WTC11 (cell line): ENCODE data around the gene RAPGEF5. TPM values are rescaled to one million over a fixed set of nuclear protein-coding genes. Genes with fewer than 3 reads are reported as not detected.

Source experiments
- ATAC-seq: fragments of 200-7000 bp; cut with Tn5 transposase; 2 replicates; pipeline ENCODE4 v1.10.0; 2021; ENCODE audit warnings: mild to moderate bottlenecking, moderate library complexity
- CTCF ChIA-PET: fragments of 300-600 bp; sonication (Branson Sonifier 250); formaldehyde crosslinking; loops from one replicate; lab custom pipeline; 2021; ENCODE audit warnings: antibody characterized with exemption; lab: Charles Lee
- POLR2A ChIA-PET: fragments of 350-600 bp; sonication (Branson Sonifier 250); formaldehyde crosslinking; loops from one replicate; lab custom pipeline; 2021; ENCODE audit warnings: antibody characterized with exemption; lab: Charles Lee
- DNase-seq: peaks from one replicate; pipeline ENCODE4 v3.0.0; 2021; ENCODE audit warnings: low spot score
- H3K27ac Mint-ChIP-seq: 2 replicates; pipeline ENCODE4 v1.8.0; 2021; ENCODE audit warnings: mixed read lengths
- H3K27me3 Mint-ChIP-seq: 2 replicates; pipeline ENCODE4 v1.8.0; 2021; ENCODE audit warnings: low read depth, mild to moderate bottlenecking, moderate library complexity, mixed read lengths
- H3K36me3 Mint-ChIP-seq: 2 replicates; pipeline ENCODE4 v1.8.0; 2021; ENCODE audit warnings: mixed read lengths
- H3K4me1 Mint-ChIP-seq: 2 replicates; pipeline ENCODE4 v1.8.0; 2022; ENCODE audit warnings: mixed read lengths
- H3K4me3 Mint-ChIP-seq: 2 replicates; pipeline ENCODE4 v1.8.0; 2021; ENCODE audit warnings: mild to moderate bottlenecking, moderate library complexity, mixed read lengths
- H3K9me3 Mint-ChIP-seq: 2 replicates; pipeline ENCODE4 v1.8.0; 2021; ENCODE audit warnings: mixed read lengths
- ATF2 ChIP-seq: sonication (generic); formaldehyde crosslinking; IDR thresholded peaks from 2 replicates; pipeline ENCODE4 v1.8.1; 2022; ENCODE audit warnings: low read depth, missing genetic modification reagents, borderline replicate concordance
- CBFB ChIP-seq: sonication (generic); formaldehyde crosslinking; IDR thresholded peaks from 2 replicates; pipeline ENCODE4 v1.8.1; 2022; ENCODE audit warnings: mild to moderate bottlenecking, low read depth, missing genetic modification reagents
- CREB1 ChIP-seq: sonication (generic); formaldehyde crosslinking; IDR thresholded peaks from 2 replicates; pipeline ENCODE4 v1.8.0; 2023; ENCODE audit warnings: mild to moderate bottlenecking, missing genetic modification reagents
- EMX1 ChIP-seq: fragments of 250-450 bp; sonication (Bioruptor Pico); IDR thresholded peaks from 2 replicates; pipeline ENCODE4 v1.8.0; 2021; ENCODE audit warnings: mild to moderate bottlenecking
- ESRRA ChIP-seq: sonication (generic); formaldehyde crosslinking; IDR thresholded peaks from 2 replicates; pipeline ENCODE4 v1.8.1; 2022; ENCODE audit warnings: mild to moderate bottlenecking, missing genetic modification reagents, borderline replicate concordance
- HMGXB4 ChIP-seq: sonication (generic); formaldehyde crosslinking; IDR thresholded peaks from 2 replicates; pipeline ENCODE4 v1.8.1; 2023; ENCODE audit warnings: mild to moderate bottlenecking, moderate library complexity, missing genetic modification reagents
- JAZF1 ChIP-seq: fragments of 250-450 bp; sonication (Bioruptor Pico); IDR thresholded peaks from 2 replicates; pipeline ENCODE4 v1.9.0; 2021; ENCODE audit warnings: moderate library complexity, mild to moderate bottlenecking, inconsistent platforms
- KAT7 ChIP-seq: sonication (generic); formaldehyde crosslinking; IDR thresholded peaks from 2 replicates; pipeline ENCODE4 v1.8.1; 2023; ENCODE audit warnings: missing genetic modification reagents, mild to moderate bottlenecking, borderline replicate concordance
- MYBL2 ChIP-seq: sonication (generic); formaldehyde crosslinking; IDR thresholded peaks from 2 replicates; pipeline ENCODE4 v1.8.1; 2023; ENCODE audit warnings: mild to moderate bottlenecking, moderate library complexity, missing genetic modification reagents
- NFYB ChIP-seq: sonication (generic); formaldehyde crosslinking; conservative IDR thresholded peaks from 2 replicates; pipeline ENCODE4 v1.8.0; 2022; ENCODE audit warnings: low read depth, missing genetic modification reagents
- OVOL2 ChIP-seq: fragments of 250-450 bp; sonication (Bioruptor Pico); IDR thresholded peaks from 2 replicates; pipeline ENCODE4 v1.9.0; 2021; ENCODE audit warnings: mild to moderate bottlenecking, borderline replicate concordance
- PRDM15 ChIP-seq: sonication (generic); formaldehyde crosslinking; IDR thresholded peaks from 2 replicates; pipeline ENCODE4 v1.8.0; 2022; ENCODE audit warnings: missing genetic modification reagents
- SMAD4 ChIP-seq: sonication (generic); formaldehyde crosslinking; IDR thresholded peaks from 2 replicates; pipeline ENCODE4 v1.8.0; 2022; ENCODE audit warnings: mild to moderate bottlenecking, missing genetic modification reagents
- SOX15 ChIP-seq: fragments of 250-450 bp; sonication (Bioruptor Pico); IDR thresholded peaks from 2 replicates; pipeline ENCODE4 v1.9.0; 2021; ENCODE audit warnings: mild to moderate bottlenecking
- TEAD4 ChIP-seq: sonication (generic); formaldehyde crosslinking; IDR thresholded peaks from 2 replicates; pipeline ENCODE4 v1.8.0; 2022; ENCODE audit warnings: mild to moderate bottlenecking, missing genetic modification reagents
- ZMAT4 ChIP-seq: fragments of 250-450 bp; sonication (Bioruptor Pico); IDR thresholded peaks from 2 replicates; pipeline ENCODE4 v1.9.0; 2021; ENCODE audit warnings: mild to moderate bottlenecking
- ZNF121 ChIP-seq: sonication (generic); formaldehyde crosslinking; IDR thresholded peaks from 2 replicates; pipeline ENCODE4 v1.8.0; 2023; ENCODE audit warnings: missing genetic modification reagents
- ZNF263 ChIP-seq: sonication (generic); formaldehyde crosslinking; IDR thresholded peaks from 2 replicates; pipeline ENCODE4 v1.8.1; 2022; ENCODE audit warnings: low read depth, mild to moderate bottlenecking, moderate library complexity, missing genetic modification reagents
- ZNF423 ChIP-seq: fragments of 250-450 bp; sonication (Bioruptor Pico); IDR thresholded peaks from 2 replicates; pipeline ENCODE4 v2.1.2; 2022; ENCODE audit warnings: mild to moderate bottlenecking, moderate library complexity
- total RNA-seq: library from RNA; stranded (reverse); gene quantifications from 3 replicates; pipeline ENCODE4 v1.2.3, GENCODE V29; 2021
- TF ChIP-seq, protein P1 (sequence below): sonication (generic); formaldehyde crosslinking; IDR thresholded peaks from 2 replicates; pipeline ENCODE4 v1.8.1; 2022; ENCODE audit warnings: mild to moderate bottlenecking, moderate library complexity, missing genetic modification reagents
- TF ChIP-seq, protein P2 (sequence below): fragments of 250-450 bp; sonication (Bioruptor Pico); IDR thresholded peaks from 2 replicates; pipeline ENCODE4 v1.8.0; 2021; ENCODE audit warnings: mild to moderate bottlenecking
- TF ChIP-seq, protein P3 (sequence below): sonication (generic); formaldehyde crosslinking; IDR thresholded peaks from 2 replicates; pipeline ENCODE4 v1.8.0; 2023; ENCODE audit warnings: missing genetic modification reagents

Gene RAPGEF5
- total RNA-seq, 1 experiment from 2014 or later, result 12.3 TPM

- TF ChIP-seq ATF2 (no peak), NFYB (CRISPR knock-in tag) (no peak)
Observed at GRCh38 chr7:22090512-22090911, 266.4 kb downstream of the RAPGEF5 start (continued).

- Mint-ChIP-seq H3K27ac (no peak overlapping the region), H3K9me3 (peaks cover 63% of the 10 kb centered on the region), H3K4me1 (peaks cover 9% of the 10 kb centered on the region), H3K4me3 (no peak overlapping the region), H3K36me3 (peaks cover 21% of the 10 kb centered on the region), H3K27me3 (no peaks in the 10 kb centered on the region; the same call in 1 of the 2 replicates)
- POLR2A ChIA-PET, result no interaction called here
- ATAC-seq, result no peak
- CTCF ChIA-PET, result no interaction called here
- no peak for TF ChIP-seq TEAD4 (CRISPR knock-in tag)
- no peak for TF ChIP-seq MYBL2 (CRISPR knock-in tag)
- no peak for TF ChIP-seq JAZF1 (CRISPR knock-in tag)
- no peak for TF ChIP-seq ZNF263 (CRISPR knock-in tag)
- TF ChIP-seq OVOL2, result no peak
- no peak for TF ChIP-seq SMAD4 (CRISPR knock-in tag)
- TF ChIP-seq, protein P1, sequence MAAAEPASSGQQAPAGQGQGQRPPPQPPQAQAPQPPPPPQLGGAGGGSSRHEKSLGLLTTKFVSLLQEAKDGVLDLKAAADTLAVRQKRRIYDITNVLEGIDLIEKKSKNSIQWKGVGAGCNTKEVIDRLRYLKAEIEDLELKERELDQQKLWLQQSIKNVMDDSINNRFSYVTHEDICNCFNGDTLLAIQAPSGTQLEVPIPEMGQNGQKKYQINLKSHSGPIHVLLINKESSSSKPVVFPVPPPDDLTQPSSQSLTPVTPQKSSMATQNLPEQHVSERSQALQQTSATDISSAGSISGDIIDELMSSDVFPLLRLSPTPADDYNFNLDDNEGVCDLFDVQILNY, result no peak
- TF ChIP-seq PRDM15, result no peak
- TF ChIP-seq EMX1 (CRISPR knock-in tag), result no peak
- TF ChIP-seq SOX15, result no peak
- no peak for TF ChIP-seq CBFB (CRISPR knock-in tag)
- TF ChIP-seq ESRRA (CRISPR knock-in tag), result no peak
- TF ChIP-seq ZMAT4 (CRISPR knock-in tag), result no peak
- no peak for TF ChIP-seq ZNF121 (CRISPR knock-in tag)
- TF ChIP-seq, all 79 proteins: peak for 0
- DNase-seq, result no peak
Observed at GRCh38 chr7:22090107-22090506, 266.8 kb downstream of the RAPGEF5 start.

DNA sequence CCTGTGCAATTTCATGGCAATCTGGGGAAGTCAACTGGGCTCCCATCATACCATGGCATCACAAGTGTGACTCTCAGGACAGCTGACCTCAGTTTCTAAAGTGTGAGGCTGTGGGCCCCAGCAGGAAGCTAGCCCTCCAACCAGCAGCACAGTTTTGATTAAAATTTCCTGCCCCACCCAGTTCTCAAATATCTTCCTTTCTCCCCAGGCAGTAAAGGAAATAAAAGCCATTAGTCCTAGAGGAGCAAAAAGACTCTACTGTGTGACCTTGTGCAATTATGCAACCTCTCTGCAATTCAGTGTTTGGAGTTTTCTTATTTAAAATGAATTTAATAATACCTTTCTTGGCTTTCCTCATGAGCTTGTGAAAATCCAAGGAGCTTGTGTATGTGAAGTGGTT, 268.1 kb downstream of the RAPGEF5 start:
- H3K36me3 Mint-ChIP-seq, result peaks cover 21% of the 10 kb centered on the region
- DNase-seq, result no peak
- H3K4me1 Mint-ChIP-seq, result peaks cover 9% of the 10 kb centered on the region
- POLR2A ChIA-PET, result no interaction called here
- CTCF ChIA-PET, result interaction anchor here (2.5 kb wide), 1 partner anchor 21 kb away, joined by 6 read pairs; no protein-coding TSS in a partner anchor
- H3K9me3 Mint-ChIP-seq, result peaks cover 58% of the 10 kb centered on the region
- no peak for ATAC-seq
- H3K27ac Mint-ChIP-seq, result no peak overlapping the region
- H3K27me3 Mint-ChIP-seq, result peaks cover 11% of the 10 kb centered on the region
- no peak overlapping the region for H3K4me3 Mint-ChIP-seq
- TF ChIP-seq CREB1 (CRISPR knock-in tag), result no peak
- TF ChIP-seq TEAD4 (CRISPR knock-in tag), result no peak
- TF ChIP-seq, protein P2, sequence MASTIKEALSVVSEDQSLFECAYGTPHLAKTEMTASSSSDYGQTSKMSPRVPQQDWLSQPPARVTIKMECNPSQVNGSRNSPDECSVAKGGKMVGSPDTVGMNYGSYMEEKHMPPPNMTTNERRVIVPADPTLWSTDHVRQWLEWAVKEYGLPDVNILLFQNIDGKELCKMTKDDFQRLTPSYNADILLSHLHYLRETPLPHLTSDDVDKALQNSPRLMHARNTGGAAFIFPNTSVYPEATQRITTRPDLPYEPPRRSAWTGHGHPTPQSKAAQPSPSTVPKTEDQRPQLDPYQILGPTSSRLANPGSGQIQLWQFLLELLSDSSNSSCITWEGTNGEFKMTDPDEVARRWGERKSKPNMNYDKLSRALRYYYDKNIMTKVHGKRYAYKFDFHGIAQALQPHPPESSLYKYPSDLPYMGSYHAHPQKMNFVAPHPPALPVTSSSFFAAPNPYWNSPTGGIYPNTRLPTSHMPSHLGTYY (CRISPR knock-in tag), result no peak
- TF ChIP-seq HMGXB4 (CRISPR knock-in tag), result no peak
- TF ChIP-seq, protein P3, sequence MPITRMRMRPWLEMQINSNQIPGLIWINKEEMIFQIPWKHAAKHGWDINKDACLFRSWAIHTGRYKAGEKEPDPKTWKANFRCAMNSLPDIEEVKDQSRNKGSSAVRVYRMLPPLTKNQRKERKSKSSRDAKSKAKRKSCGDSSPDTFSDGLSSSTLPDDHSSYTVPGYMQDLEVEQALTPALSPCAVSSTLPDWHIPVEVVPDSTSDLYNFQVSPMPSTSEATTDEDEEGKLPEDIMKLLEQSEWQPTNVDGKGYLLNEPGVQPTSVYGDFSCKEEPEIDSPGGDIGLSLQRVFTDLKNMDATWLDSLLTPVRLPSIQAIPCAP, result no peak
- no peak for TF ChIP-seq ZNF423 (CRISPR knock-in tag)
- no peak for TF ChIP-seq KAT7
